HUES64 (cell line): Measurements from ENCODE around the gene RNF212.
"Not testable (repeated sequence)": the region's sequence is repeated elsewhere in the genome, so short reads cannot be mapped to it uniquely, and the experiment has no call there.

ENCODE experiments used
- H3K27ac ChIP-seq: 2 replicates; pipeline ENCODE4 v1.7.0; 2013; ENCODE audit warnings: low read depth, low read length, inconsistent platforms
- H3K27me3 ChIP-seq: 2 replicates; pipeline ENCODE4 v1.6.1; 2013; ENCODE audit warnings: mild to moderate bottlenecking, low read length; ENCODE audit not compliant: insufficient read depth
- H3K36me3 ChIP-seq: 2 replicates; pipeline ENCODE4 v1.6.1; 2013; ENCODE audit warnings: mild to moderate bottlenecking, low read length; ENCODE audit not compliant: insufficient read depth
- H3K4me1 ChIP-seq: 2 replicates; pipeline ENCODE4 v1.6.1; 2013; ENCODE audit warnings: mild to moderate bottlenecking, low read length, moderate library complexity; ENCODE audit not compliant: insufficient read depth
- H3K4me3 ChIP-seq: 2 replicates; pipeline ENCODE4 v1.5.1; 2013; ENCODE audit warnings: mild to moderate bottlenecking, low read length, moderate library complexity
- H3K9ac ChIP-seq: 2 replicates; pipeline ENCODE4 v1.6.1; 2013; ENCODE audit warnings: mild to moderate bottlenecking, low read depth, low read length
- H3K9me3 ChIP-seq: 2 replicates; pipeline ENCODE4 v1.6.1; 2013; ENCODE audit warnings: low read depth, low read length; ENCODE audit not compliant: insufficient read depth
- WGBS: fragments of 150-250, 120-280 bp; methylation state at CpG from one replicate; pipeline ENCODE4 v1.1.7; 2013; ENCODE audit warnings: missing lambda C conversion rate; 5-methylcytosine and 5-hydroxymethylcytosine counted together

RNF212 gene

DNA sequence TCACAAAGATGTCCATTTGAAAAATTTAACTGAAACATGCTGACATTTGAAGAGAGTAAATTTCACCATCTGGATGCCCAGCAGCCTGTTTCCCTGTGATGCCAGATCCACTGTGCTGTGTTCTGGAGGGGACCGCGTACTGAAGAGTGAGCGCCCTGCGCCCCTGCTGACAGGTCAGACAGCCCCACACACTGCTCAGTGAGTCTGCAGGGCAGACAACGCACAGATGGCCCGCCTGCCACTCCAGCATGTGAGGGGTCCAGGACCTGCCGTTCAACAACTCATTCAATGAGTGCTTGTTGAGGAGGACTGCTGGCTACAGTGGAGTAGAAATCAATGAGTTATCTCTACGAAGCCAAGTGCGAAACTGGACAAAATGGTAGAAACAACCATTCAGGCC is 52.7 kb downstream of the RNF212 start:
- no peak overlapping the region for H3K9ac ChIP-seq
- no peaks in the 10 kb centered on the region for H3K9me3 ChIP-seq
- no peak overlapping the region for H3K27ac ChIP-seq
- no peak overlapping the region for H3K4me3 ChIP-seq
- H3K36me3 ChIP-seq, result no peaks in the 10 kb centered on the region
- WGBS, result 95% methylated on average over 9 of the region's 9 CpGs
- no peaks in the 10 kb centered on the region for H3K4me1 ChIP-seq
- H3K27me3 ChIP-seq, result peaks cover 13% of the 10 kb centered on the region

DNA sequence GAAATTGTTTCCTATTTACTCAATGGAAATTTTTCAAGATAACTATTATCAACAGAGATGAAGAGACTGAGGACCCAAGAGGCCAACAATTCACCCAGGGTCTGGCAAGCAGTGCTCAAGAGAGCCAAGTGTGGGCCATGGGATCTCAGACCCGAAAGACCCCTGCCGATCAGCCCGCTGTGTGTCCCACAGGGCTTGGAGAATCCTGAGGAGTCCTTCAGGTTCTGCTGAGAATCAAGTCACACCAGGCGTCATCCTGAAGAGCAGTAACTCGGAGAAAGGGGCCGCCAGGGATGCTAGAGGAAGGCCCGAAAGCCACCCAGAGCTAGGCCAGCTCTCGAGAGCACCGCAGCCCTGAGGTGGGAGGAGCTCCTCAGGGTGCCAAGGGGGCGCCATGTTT is 53.2 kb downstream of the RNF212 start:
- H3K9me3 ChIP-seq, result no peaks in the 10 kb centered on the region
- H3K4me3 ChIP-seq, result no peak overlapping the region
- H3K9ac ChIP-seq, result no peak overlapping the region
- WGBS, result 77% methylated on average over 10 of the region's 10 CpGs
- no peaks in the 10 kb centered on the region for H3K4me1 ChIP-seq
- no peaks in the 10 kb centered on the region for H3K36me3 ChIP-seq
- H3K27ac ChIP-seq, result no peak overlapping the region
- H3K27me3 ChIP-seq, result peaks cover 18% of the 10 kb centered on the region

DNA sequence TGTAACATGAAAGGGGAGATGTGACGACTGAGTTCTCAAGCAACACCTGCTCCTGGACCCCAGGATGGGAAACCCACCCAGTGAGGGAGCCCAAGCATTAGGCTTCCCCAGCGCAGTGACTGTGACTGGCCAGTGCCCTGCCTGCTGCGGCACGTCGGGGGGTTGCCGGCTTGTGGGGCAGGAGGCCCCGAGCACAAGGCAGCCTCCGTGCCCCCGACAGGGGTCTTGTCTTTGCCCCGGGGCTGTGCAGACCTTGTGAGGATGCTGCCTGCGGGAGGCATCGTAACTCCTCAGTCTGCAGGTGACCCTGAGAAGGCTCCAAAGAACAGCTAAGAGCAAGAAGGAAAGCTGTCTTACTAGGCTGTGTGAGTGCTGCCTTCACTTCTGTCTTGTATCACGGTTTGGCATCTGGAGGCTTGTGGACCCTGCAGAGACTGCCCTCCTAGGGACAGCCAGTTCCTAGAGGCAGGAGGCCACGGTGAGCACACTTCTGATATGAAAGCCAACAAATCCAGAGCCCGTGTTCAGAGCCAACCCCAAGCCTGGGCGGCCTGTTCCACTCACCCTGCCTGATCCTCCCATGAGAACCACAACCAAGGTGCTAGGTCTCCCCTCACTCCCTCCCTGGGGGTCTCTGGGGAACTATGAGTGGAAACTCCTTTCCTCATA is 54.2 kb downstream of the RNF212 start:
- H3K4me3 ChIP-seq, result no peak overlapping the region
- H3K36me3 ChIP-seq, result no peaks in the 10 kb centered on the region
- H3K27ac ChIP-seq, result no peak overlapping the region
- no peaks in the 10 kb centered on the region for H3K4me1 ChIP-seq
- WGBS, result 81% methylated on average over 16 of the region's 16 CpGs
- H3K9me3 ChIP-seq, result no peaks in the 10 kb centered on the region
- peaks cover 15% of the 10 kb centered on the region for H3K27me3 ChIP-seq
- no peak overlapping the region for H3K9ac ChIP-seq

DNA sequence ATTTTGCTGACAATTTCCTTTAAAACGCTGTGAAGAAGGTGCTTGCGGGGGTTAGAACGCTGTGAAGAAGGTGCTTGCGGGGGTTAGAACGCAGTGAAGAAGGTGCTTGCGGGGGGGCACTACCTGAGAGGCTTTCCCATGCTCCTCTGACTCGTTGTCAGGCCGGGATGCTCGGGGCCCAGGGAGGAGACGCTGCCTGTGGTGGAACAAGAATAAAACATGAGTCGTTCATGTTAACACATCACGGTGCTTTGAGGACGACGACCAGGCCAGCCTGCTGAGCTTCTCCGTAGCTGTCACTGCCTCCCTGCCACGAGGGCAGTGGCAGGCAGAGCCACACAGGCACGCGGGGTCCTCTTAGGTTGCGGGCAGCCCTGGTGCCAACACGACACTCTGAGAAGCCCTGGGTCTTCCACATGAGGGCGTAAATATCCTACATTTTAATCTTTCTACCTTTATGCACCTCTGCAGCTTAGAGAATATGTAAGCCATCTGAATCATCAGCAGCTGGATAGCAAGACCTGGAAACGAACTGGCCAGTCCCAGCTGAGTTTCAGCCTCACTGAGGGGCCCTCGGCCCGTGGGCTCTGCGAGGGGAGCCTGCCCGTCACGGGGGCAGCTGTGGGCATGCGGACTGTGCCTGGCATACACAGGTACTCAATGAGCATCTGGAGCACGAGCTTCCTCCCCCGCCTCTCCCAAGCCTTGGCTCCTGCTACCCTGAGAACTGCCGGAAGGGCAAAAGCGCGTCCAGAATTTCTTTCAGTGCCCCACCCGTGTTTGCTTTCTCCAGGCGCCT is 55.0 kb downstream of the RNF212 start:
- Histone ChIP-seq H3K9ac (no peak overlapping the region), H3K27me3 (peaks cover 22% of the 10 kb centered on the region), H3K27ac (no peak overlapping the region), H3K4me3 (no peak overlapping the region), H3K4me1 (no peaks in the 10 kb centered on the region), H3K9me3 (no peaks in the 10 kb centered on the region), H3K36me3 (no peaks in the 10 kb centered on the region)
- 77% methylated on average over 35 of the region's 35 CpGs for WGBS

DNA sequence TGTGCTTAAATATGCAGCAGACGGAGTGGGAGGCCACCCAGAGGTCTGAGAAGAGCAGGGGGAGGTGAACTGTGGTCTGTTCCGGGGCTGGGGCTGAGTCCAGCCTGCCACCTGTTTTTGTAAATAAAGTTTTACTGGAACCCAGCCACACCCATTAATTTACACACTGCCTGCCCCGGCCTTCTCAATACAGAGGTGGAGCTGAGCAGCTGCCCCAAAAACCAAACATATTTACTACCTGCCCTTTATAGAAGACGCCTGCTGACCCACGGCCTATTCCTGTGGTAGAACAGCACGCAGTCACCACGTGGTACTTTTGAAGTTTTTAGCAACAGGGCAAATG is 56.0 kb downstream of the RNF212 start:
- no peaks in the 10 kb centered on the region for H3K4me1 ChIP-seq

GRCh38 chr4:1056671-1057402 is 56.5 kb downstream of the RNF212 start:
- Histone ChIP-seq H3K9me3 (no peaks in the 10 kb centered on the region), H3K9ac (no peak overlapping the region), H3K4me1 (no peaks in the 10 kb centered on the region), H3K27ac (no peak overlapping the region), H3K4me3 (no peak overlapping the region), H3K36me3 (no peaks in the 10 kb centered on the region), H3K27me3 (peaks cover 34% of the 10 kb centered on the region)
- 91% methylated on average over 27 of the region's 28 CpGs for WGBS

More for the DNA sequence above, 56.0 kb downstream of the RNF212 start:
- Histone ChIP-seq H3K36me3 (no peaks in the 10 kb centered on the region), H3K27me3 (peaks cover 32% of the 10 kb centered on the region), H3K27ac (no peak overlapping the region), H3K9ac (no peak overlapping the region), H3K9me3 (no peaks in the 10 kb centered on the region), H3K4me3 (no peak overlapping the region)
- 90% methylated on average over 7 of the region's 7 CpGs for WGBS

- Histone ChIP-seq H3K9ac (no peak overlapping the region), H3K27ac (no peak overlapping the region), H3K4me1 (no peaks in the 10 kb centered on the region), H3K4me3 (no peak overlapping the region), H3K9me3 (no peaks in the 10 kb centered on the region), H3K36me3 (no peaks in the 10 kb centered on the region), H3K27me3 (peaks cover 34% of the 10 kb centered on the region)
- WGBS, result 68% methylated on average over 34 of the region's 34 CpGs
These were observed 57.4 kb downstream of the RNF212 start for GRCh38 chr4:1055721-1056590.

GRCh38 chr4:1055243-1055701 is 58.1 kb downstream of the RNF212 start:
- not testable (repeated sequence) for H3K4me3 ChIP-seq, H3K27ac ChIP-seq, H3K9me3 ChIP-seq, H3K36me3 ChIP-seq, H3K9ac ChIP-seq, H3K4me1 ChIP-seq
- peaks cover 39% of the 10 kb centered on the region for H3K27me3 ChIP-seq
- 61% methylated on average over 13 of the region's 13 CpGs for WGBS

DNA sequence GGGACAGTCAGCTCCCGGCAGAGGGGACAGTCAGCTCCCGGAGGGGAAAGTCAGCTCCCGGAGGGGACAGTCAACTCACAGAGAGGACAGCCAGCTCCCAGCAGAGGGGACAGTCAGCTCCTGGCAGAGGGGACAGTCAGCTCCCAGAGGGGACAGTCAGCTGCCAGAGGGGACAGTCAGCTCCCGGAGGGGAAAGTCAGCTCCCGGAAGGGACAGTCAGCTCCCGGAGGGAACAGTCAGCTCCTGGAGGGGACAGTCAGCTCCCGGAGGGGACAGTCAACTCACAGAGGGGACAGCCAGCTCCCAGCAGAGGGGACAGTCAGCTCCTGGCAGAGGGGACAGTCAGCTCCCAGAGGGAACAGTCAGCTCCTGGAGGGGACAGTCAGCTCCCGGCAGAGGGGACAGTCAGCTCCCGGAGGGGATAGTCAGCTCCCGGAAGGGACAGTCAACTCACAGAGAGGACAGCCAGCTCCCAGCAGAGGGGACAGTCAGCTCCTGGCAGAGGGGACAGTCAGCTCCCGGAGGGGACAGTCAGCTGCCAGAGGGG is 58.6 kb downstream of the RNF212 start:
- H3K36me3 ChIP-seq, H3K9ac ChIP-seq, H3K4me1 ChIP-seq, H3K9me3 ChIP-seq, H3K4me3 ChIP-seq, H3K27ac ChIP-seq: not testable (repeated sequence)
- 79% methylated on average over 8 of the region's 11 CpGs for WGBS
- H3K27me3 ChIP-seq, result peaks cover 41% of the 10 kb centered on the region

- not testable (repeated sequence) for H3K4me1 ChIP-seq, H3K36me3 ChIP-seq, H3K27ac ChIP-seq, H3K4me3 ChIP-seq, H3K9me3 ChIP-seq, H3K9ac ChIP-seq
- peaks cover 46% of the 10 kb centered on the region for H3K27me3 ChIP-seq
- 78% methylated on average over 7 of the region's 7 CpGs for WGBS
These were observed 59.5 kb downstream of the RNF212 start for GRCh38 chr4:1053891-1054290.
